Bronchial epithelial cell (primary cell): ENCODE measurements around the gene MCUB. TPM values are rescaled to one million over a fixed set of nuclear protein-coding genes. Genes with fewer than 3 reads are reported as not detected.

ENCODE experiments used
- DNase-seq: peaks from one replicate; pipeline ENCODE4 v3.0.0-alpha.2; 2010; ENCODE audit warnings: low read depth
- FAIRE-seq: peaks from 2 replicates; lab custom pipeline; 2011; peaks lifted over from hg19 to GRCh38; lab: Jason Lieb, UNC
- H3K27me3 ChIP-seq: 2 replicates; pipeline ENCODE4 v1.5.1; 2011; ENCODE audit warnings: low read length; ENCODE audit not compliant: control insufficient read depth, insufficient read depth
- H3K36me3 ChIP-seq: 2 replicates; pipeline ENCODE4 v1.5.1; 2011; ENCODE audit warnings: low read length; ENCODE audit not compliant: control insufficient read depth, insufficient read depth
- H3K4me3 ChIP-seq: 2 replicates; pipeline ENCODE4 v1.5.1; 2011; ENCODE audit warnings: mild to moderate bottlenecking, low read depth, low read length, control low read depth
- CTCF ChIP-seq: IDR thresholded peaks from 2 replicates; pipeline ENCODE4 v1.5.1; 2011; ENCODE audit warnings: mild to moderate bottlenecking, moderate library complexity, low read length, control low read depth, inconsistent platforms; ENCODE audit not compliant: insufficient read depth, severe bottlenecking
- total RNA-seq: library from RNA; depleted of rRNA; stranded (reverse); fragments of >200 nt; gene quantifications from 2 replicates; pipeline ENCODE4 v1.2.1, GENCODE V29; 2014

Gene MCUB
- total RNA-seq, 1 donor from 2014 or later: 4.7 TPM

DNA sequence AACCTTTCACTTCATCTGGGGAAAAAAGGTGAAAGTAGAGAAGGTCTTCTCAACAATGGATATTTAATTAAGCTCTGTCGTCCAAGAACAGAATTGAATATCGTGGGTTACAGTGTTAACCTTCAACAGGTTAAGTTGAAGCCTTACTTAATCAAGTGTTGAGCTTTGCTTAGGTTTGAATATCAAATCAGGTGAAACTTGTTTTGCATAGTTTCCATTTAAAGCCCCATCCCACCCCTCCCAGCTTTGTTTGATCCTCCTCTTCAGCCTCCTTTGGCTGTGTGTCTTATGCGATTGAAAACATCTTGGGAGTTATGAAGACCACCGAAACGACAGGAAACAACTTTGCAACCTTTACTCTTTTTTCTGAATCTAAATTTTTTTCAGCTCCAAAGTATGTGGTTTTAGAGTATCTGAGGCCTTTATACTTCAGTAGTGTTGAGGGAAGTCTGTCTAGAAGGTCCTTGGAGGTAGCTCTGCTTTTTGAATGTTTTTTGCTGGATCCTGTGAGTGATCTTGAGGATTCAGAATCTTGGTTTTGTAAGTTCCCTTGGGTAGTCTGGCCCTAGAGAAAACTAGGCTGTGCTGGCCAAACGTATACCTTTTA lies 39.1 kb downstream of the MCUB start:
- no peak for FAIRE-seq
- Histone ChIP-seq H3K4me3 (no peak overlapping the region), H3K27me3 (no peaks in the 10 kb centered on the region), H3K36me3 (no peaks in the 10 kb centered on the region)
- DNase-seq: no peak
- TF ChIP-seq CTCF: no peak

- no peak for DNase-seq
- Histone ChIP-seq H3K27me3 (no peaks in the 10 kb centered on the region), H3K4me3 (no peak overlapping the region), H3K36me3 (no peaks in the 10 kb centered on the region)
- FAIRE-seq: no peak
- no peak for TF ChIP-seq CTCF
Measured at GRCh38 chr4:109600431-109600830, 40.4 kb downstream of the MCUB start.

- no peak for TF ChIP-seq CTCF
- Histone ChIP-seq H3K27me3 (no peaks in the 10 kb centered on the region), H3K36me3 (no peaks in the 10 kb centered on the region), H3K4me3 (no peak overlapping the region)
- FAIRE-seq (no peak), DNase-seq (no peak)
Measured at GRCh38 chr4:109601336-109601735, 41.3 kb downstream of the MCUB start.

DNA sequence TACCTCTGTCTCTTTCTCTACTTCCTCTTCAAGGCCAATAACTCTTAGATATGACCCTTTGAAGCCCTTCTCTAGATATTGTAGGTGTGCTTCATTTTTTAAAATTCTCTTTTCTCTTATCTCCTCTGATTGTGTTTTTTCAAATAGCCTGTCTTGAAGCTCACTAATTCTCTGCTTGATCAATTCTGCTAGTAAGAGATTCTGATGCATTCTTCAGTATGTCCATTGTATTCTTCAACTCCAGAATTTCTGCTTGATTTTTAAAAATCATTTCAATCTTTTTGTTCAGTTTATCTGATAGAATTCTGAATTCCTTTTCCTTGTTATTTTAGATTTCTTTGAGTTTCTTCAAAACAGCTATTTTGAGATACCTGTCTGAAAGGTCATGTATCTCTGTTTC lies 47.9 kb downstream of the MCUB start:
- FAIRE-seq (no peak), DNase-seq (no peak)
- H3K36me3 ChIP-seq: no peaks in the 10 kb centered on the region
- no peak overlapping the region for H3K4me3 ChIP-seq
- no peak for TF ChIP-seq CTCF
- H3K27me3 ChIP-seq: no peaks in the 10 kb centered on the region

DNA sequence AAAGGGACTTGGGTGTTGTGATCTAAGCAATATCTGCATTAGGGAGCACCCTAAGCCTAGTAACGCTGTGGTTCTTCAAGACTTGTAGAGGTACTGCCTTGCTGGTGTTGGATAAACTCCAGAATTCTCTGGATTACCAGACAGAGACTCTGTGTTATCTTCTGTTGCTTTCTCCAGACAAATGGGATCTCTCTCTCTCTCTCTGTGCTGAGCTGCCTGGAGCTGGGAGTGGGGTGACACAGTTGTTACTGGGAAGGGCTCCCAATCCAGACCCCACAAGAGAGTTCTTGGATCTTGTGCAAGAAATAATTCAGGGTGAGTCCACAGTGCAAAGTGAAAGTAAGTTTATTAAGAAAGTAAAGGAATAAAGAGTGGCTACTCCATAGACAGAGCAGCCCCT lies 48.8 kb downstream of the MCUB start:
- H3K27me3 ChIP-seq: no peaks in the 10 kb centered on the region
- DNase-seq (no peak), FAIRE-seq (no peak)
- no peak for TF ChIP-seq CTCF
- H3K36me3 ChIP-seq: no peaks in the 10 kb centered on the region
- H3K4me3 ChIP-seq: no peak overlapping the region

GRCh38 chr4:109609431-109609830 lies 49.4 kb downstream of the MCUB start:
- TF ChIP-seq CTCF: no peak
- FAIRE-seq (no peak), DNase-seq (peak; percentile 38)
- H3K27me3 ChIP-seq: no peaks in the 10 kb centered on the region
- H3K36me3 ChIP-seq: no peaks in the 10 kb centered on the region
- no peak overlapping the region for H3K4me3 ChIP-seq
